Measurements from ENCODE around the gene CXCL5.

DNA sequence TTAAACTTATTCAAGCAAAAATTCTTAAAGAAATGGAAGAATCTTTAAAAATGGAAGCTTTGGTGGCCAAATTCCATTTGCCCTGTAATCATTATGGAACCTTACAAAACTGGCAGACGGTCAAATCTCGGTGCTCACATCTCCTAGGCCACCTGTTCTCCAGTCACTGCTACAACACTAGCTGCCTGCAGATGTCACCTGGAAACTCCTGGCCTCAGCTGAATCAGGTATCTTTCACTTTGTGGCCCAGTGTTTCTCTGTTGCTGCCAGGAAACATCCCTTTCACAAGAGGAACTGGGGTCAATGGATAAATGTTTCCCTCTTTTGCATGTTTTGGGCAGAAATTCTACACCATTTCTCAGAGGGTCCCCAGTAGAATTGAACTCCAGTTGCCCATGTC is 44.2 kb upstream of the CXCL5 start:
- no peak for TF ChIP-seq ZNF274 (IDR thresholded peaks at IDR 0.05; ENCODE audit: low read depth, low read length)
- no peak for TF ChIP-seq YY1 (IDR thresholded peaks at IDR 0.05; ENCODE audit: insufficient read depth, insufficient read length)

Data from NT2/D1 (cell line).